HG02884 (cell line): Measurements from ENCODE around the gene VIL1.

Experiments used
- ATAC-seq: cut with Tn5 transposase; IDR thresholded peaks from one replicate; pipeline ENCODE4 v1.9.1; 2021; ENCODE audit warnings: mild to moderate bottlenecking, moderate library complexity; ENCODE audit not compliant: unreplicated experiment

The VIL1 gene

DNA sequence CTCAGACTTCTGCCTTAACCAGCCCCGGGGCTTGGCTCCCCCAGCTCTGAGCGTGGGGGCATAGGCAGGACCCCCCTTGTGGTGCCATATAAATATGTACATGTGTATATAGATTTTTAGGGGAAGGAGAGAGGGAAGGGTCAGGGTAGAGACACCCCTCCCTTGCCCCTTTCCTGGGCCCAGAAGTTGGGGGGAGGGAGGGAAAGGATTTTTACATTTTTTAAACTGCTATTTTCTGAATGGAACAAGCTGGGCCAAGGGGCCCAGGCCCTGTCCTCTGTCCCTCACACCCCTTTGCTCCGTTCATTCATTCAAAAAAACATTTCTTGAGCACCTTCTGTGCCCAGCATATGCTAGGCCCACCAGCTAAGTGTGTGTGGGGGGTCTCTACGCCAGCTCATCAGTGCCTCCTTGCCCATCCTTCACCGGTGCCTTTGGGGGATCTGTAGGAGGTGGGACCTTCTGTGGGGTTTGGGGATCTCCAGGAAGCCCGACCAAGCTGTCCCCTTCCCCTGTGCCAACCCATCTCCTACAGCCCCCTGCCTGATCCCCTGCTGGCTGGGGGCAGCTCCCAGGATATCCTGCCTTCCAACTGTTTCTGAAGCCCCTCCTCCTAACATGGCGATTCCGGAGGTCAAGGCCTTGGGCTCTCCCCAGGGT, 13.7 kb upstream of the VIL1 start:
- ATAC-seq = no peak

DNA sequence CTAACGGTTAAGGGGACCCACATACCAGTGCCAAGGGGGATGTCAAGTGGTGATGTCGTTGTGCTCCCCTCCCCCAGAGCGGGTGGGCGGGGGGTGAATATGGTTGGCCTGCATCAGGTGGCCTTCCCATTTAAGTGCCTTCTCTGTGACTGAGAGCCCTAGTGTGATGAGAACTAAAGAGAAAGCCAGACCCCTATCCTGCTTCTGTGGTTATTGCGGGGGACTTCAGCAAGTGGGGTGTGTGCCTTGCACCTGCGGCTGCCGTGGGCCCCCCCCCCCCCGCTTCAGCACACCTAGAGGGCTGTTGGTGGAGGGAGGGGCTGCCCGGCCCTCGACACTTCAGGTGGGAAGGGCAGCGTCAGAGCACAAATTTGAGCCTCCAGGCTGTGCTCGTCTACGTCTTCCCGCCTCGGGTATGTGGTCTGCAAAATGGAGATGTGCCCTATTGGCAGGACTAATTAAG, 13.1 kb upstream of the VIL1 start:
- ATAC-seq = peak; percentile 6

DNA sequence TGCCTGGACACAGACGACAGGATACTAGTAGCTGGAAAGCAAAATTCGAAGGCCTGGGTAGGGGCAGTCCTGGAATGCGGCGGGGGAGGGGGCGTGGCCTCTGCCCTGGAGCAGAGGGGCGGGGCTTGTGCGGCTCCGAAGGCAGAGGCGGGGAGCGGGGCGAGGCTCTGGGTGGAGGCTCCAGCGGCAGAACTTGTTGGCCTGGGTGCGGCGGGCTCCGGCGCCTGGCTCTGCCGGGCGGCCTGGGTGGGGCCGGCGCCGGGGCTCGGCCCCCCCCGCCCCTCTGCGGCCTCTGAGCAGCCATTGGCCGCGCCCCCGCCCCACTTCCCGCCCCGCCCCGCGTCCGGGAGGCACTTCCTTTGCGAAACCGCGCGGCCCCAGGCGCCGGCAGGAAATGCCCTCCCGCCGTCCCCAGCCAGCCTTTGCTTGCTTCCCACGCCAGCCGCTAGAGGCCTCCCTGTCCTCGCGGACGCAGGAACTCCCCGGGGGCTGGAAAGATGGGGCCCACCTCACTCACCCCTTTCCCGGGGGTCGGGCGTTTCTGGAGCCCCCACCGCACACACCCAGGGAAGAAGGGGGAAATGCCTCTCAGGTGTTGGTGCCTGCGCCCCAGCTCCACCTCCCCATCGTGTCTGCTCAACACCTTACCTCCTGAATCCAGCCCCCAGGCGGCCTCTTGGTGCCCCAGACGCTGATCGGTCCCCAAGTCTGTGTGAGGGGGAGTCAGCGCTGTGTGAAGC, 12.5 kb upstream of the VIL1 start:
- ATAC-seq = peak; percentile 82

DNA sequence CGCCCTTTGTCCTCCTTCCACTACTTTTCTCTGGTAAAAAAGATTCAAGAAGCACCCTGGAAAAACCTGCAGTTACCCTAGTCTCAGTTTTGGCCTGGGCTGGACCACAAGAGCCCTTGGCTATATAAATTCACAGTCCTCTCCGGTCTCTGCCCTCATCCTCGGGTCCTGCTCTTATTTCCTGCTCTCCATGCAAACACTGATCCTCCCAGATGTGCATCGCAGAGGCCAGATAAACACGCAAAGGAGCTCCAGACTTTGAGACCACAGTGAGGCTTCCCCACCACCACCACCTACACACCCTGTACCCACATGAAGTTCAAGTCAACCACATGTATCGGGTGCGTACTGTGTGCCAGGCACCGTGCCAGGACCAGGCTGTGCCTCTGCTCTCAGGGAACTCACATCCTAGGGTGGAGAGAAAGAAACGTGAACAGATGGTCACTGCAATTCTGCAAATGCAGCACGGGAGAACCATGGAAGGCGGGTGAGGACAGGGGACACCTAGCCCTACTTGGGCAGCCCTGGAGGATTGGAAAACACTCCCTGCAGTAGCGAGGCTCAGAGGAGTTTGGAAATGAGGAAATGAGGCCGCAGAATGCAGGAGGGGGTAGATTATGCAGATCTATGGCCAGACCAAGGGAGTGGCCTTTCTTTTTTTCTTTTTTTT, 11.8 kb upstream of the VIL1 start:
- no peak for ATAC-seq

DNA sequence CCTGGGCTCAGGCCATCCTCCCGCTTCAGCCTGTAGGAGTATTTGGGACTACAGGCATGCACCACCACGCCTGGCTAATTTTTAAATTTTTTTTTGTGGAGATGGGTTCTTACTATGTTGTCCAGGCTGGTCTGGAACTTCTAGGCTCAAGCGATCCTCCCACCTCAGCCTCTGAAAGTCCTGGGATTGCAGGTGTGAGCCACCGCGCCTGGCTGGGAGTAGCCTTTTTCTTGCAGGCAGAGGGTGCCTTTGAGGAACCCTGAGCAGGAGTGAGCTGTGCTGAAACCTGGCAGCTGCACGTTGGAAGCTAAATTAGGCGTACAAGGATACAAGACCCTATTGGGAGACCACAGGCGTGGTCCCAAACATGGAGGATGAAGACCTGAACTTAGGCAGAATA, 11.2 kb upstream of the VIL1 start:
- ATAC-seq = no peak

DNA sequence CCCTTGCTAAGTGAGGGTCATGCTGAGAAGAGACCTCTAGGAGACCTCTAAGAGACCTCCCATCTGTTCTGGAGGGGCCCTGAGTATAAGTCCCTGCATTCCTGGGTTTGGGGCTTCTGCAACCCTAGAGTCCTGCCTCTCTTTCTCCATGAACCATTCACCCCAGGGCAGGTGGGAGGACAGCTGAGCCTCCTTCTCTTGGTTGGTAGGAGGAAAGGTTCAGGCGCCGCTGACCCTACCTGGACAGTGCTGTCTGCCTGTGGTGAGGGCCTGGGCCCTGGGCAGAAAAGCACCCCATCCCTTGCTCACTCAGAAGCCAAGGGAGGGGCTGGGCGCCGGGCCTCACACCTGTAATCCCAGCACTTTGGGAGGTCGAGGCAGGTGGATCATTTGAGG, 604 bp upstream of the VIL1 start:
- ATAC-seq = no peak

DNA sequence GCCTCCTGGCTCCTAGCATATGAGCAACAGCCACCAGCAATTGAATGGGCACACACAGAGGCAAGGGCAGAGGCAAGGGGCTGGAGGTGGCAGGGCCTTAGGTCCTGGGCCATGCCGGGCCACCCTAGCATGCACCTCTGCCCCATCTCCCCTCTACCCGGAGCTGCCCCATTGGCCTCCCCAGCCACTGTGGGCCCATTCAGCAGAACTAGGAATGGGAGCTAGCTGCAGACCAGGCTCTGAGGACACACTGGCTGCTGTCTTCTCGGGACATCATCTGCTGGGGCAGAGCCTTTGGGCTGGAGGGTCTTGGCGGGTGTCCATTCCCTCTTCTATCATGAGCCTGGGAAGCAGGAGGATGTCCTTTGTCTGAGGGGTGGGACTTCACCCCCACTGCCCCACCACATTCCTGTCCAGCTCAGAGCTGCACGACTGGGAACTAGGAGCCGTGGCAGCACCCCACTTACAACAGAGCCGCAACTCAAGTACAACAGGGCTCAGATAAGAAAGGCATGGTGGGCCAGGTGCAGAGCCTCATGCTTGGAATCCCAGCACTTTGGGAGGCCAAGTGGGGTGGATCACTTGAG, 800 bp downstream of the VIL1 start:
- ATAC-seq = no peak

DNA sequence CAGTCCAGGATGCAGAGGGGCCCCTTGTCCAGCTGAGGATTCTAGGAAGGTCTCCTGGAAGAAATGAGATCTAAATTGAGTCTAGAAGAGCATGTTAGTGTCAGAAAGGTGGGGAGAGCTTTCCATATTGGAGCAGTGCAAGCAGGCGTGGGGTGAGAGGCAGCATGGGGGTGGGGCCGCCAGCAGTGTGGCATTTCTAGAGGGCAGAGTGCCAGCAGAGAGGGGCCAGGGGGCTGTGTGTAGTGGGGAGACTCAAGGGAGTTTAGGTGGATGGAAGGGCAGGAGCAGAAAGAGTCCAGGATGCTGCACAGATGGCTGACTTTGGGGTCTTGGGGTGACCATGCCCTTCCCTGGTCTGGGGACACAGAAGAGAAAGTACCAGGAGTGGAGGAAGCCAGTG, 2.1 kb downstream of the VIL1 start:
- ATAC-seq = no peak

DNA sequence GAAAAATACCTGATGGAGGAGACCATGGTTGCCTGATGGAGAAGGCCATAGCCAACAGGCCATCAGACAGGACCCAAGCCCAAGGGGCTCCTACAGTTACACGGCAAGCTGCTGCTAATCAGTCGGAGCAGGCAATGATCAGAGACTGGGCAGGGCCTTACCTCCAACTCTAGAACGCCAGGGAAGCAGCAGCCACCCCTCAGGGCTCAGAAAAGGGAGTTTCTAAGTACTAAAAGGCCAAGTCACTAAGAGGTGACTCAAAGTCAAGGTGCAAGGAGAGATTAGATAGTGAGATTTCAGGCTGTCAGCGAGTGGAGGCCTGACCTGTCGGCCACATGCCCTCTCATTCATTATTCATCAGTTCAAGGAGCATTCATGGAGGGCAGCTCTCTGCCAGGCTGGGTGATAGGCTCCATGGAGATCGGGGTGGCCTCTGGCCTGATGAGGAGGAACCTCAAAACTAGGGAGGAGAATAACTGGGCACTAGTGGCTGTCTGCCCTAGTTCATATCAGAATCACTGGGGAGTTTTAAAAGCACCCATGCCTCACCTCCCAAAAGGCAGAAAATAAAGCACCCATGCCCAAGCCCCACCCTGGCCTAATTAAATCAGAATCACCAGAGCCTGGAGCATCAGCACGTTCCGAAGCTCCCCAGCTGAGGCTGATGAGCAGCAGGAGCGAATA, 3.6 kb downstream of the VIL1 start:
- ATAC-seq = no peak

DNA sequence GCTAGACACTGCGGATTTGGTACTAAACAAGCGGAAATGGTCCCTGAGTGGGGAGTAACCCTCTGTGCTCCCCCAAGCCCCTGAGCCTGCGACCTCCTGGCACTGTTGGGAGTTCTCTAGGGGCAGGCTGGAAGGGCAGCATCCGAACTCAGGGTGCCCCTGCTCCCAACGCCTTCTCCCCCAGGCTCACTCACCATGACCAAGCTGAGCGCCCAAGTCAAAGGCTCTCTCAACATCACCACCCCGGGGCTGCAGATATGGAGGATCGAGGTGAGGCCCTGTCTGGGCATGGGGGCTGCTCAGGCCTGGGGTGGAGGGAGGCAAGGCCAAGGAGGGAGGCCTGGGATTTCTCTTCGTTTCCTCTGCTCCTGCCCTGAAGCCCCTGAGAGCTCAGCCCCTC, 4.7 kb downstream of the VIL1 start:
- ATAC-seq = no peak

DNA sequence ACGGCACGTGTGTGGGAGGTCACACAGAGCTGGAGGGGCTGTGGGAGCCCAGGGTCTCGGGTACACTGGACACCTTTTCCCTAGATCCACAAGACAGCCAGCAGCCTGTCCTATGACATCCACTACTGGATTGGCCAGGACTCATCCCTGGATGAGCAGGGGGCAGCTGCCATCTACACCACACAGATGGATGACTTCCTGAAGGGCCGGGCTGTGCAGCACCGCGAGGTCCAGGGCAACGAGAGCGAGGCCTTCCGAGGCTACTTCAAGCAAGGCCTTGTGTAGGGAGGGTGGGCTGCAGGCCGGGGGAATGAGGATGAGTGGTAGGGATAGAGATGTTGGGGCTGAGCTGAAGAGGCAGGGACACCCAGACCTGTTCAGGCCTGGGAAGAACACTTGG, 6.6 kb downstream of the VIL1 start:
- ATAC-seq = no peak

DNA sequence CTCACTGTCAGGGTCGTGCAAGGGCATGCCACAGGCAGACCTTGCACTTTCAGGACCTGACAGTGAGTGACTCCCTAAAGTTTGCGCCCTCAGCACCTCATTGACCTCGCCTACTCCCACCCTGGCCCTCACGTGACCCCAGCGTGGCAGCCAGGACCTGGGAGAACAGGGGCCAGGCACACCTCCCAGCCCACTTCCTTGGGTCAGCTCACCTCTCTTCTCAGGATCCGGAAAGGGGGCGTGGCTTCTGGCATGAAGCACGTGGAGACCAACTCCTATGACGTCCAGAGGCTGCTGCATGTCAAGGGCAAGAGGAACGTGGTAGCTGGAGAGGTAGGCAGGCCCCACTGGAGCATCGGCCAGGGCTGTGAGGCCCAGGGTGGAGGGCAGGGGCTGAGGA, 8.8 kb downstream of the VIL1 start:
- ATAC-seq = no peak

DNA sequence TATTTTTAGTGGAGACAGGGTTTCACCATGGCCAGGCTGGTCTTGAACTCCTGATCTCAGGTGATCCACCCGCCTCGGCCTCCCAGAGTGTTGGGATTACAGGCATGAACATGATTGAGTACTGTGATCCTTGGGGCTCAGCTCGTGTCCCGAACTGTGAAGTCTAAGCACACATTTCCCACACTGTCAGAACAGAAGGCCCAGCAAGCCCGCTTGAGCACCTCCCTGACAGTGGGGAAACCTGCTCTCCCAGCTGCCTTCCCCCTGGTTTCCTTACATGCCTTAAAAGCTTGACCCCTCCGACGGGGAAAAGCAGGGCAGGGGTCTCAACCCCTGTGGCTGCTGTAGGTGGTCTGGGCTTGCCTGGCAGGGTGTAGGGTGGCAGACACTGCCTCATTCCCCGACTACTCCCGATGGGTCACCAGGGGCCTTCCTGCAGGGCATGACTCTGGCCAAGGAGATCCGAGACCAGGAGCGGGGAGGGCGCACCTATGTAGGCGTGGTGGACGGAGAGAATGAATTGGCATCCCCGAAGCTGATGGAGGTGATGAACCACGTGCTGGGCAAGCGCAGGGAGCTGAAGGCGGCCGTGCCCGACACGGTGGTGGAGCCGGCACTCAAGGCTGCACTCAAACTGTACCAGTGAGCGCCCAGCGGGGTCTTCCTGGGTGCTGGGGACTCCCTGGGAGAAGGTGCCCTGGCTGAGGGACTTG, 10.1 kb downstream of the VIL1 start:
- no peak for ATAC-seq

DNA sequence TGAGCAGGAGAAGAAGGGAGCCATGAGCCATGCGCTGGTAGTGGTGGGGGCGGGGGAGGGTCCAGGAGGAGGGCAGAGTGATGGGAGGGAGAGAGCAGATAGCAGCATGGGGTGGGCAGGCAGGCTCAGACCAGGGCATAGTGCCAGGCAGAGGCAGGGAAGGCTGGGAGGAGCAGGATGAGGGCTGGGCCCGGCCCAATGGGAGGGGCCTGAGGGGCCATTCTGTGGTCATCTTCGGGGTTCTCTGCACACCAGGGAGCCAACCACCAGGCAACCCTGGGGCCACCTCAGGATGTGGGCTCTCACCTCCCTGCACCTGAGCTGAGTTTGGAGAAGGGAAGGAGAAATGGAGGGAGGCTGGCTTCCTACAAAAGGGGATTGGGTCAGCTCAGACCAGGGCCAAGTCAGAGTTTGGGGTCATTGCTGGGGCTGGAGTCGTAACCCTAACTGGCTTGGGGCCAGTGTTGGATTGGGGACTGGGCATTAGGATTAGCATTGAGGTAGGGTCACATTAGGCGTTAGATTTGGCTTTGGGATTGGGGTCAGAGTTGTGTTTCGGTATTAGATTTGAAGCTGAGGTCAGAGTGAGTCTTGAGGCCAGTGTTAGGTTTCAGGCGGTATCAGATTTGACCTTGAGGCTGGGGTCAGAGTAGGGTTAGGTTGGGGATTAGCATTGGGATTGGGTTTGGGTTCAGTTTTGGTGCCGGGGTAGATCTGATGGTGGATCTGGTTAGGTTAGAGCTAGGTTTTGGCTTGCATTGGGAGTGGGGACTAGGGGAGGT, 11.2 kb downstream of the VIL1 start:
- no peak for ATAC-seq

DNA sequence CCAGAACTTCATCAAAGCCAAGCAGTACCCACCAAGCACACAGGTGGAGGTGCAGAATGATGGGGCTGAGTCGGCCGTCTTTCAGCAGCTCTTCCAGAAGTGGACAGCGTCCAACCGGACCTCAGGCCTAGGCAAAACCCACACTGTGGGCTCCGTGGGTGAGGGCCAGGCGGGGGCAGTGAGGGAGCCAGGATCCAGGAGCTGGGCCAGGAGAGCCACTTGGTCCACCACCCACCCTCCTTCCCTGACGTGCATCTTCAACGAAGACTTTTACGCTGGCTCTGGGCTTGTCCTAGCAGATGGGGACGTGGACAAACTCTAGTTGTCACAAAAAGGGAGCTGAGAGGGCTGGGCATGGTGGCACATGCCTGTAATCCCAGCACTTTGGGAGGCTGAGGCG, 11.8 kb downstream of the VIL1 start:
- ATAC-seq = no peak

DNA sequence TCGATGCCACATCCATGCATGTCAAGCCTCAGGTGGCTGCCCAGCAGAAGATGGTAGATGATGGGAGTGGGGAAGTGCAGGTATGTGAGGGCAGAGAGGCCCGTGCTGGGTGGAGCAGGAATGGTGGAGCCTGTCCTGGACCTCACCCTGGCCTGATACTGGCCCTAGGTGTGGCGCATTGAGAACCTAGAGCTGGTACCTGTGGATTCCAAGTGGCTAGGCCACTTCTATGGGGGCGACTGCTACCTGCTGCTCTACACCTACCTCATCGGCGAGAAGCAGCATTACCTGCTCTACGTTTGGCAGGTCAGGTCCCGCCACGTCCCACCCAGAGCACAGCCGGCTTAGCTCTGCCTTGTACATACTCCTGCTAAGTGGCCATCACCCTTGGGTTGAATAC, 13.0 kb downstream of the VIL1 start:
- no peak for ATAC-seq

DNA sequence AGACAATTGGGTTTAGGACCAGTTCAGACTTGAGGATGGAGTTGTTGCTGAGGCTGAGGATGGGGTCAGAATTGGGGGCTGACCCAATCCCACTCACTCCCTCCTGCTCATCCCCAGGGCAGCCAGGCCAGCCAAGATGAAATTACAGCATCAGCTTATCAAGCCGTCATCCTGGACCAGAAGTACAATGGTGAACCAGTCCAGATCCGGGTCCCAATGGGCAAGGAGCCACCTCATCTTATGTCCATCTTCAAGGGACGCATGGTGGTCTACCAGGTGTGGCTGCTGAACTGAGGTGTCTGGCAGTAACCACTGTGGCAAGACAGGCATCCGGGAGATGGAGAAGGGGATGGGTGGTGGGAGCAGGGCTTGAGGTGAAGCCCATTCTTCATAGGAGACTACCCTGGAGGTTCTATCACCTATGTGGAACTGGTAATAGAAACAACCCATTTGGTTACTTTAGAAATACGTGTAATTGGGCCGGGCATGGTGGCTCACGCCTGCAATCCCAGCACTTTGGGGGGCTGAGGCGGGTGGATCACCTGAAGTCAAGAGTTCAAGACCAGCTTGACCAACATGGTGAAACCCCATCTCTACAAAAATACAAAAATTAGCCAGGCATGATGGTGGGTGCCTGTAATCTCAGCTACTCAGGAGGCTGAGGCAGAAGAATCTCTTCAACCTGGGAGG, 13.9 kb downstream of the VIL1 start:
- ATAC-seq = no peak

DNA sequence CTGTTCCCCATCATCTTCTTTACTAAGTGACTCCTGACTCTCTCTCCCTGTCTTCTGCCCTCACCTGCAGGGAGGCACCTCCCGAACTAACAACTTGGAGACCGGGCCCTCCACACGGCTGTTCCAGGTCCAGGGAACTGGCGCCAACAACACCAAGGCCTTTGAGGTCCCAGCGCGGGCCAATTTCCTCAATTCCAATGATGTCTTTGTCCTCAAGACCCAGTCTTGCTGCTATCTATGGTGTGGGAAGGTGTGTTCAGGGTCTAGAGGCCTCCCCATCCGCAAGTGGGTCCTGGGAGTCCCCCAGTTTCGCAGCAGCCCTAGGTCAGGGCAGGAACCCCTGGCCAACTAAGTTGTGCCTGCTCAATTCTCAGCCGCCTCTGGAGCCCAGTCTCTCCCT, 15.5 kb downstream of the VIL1 start:
- no peak for ATAC-seq
